Trophoblast cell (in vitro differentiated cells and primary cell): ENCODE measurements around the gene LTN1.

Experiments used
- DNase-seq, 2 donors: peaks; one replicate each; pipeline ENCODE4 v3.0.0-alpha.2; 2016
- H2AFZ ChIP-seq: 2 replicates; pipeline ENCODE4 v1.6.1; 2013; ENCODE audit warnings: low read length, moderate library complexity, mild to moderate bottlenecking; ENCODE audit not compliant: insufficient read depth, poor library complexity
- H2AK5ac ChIP-seq: 2 replicates; pipeline ENCODE4 v1.6.1; 2013; ENCODE audit warnings: mild to moderate bottlenecking, low read length
- H2BK120ac ChIP-seq: 2 replicates; pipeline ENCODE4 v1.6.1; 2013; ENCODE audit warnings: low read length, mild to moderate bottlenecking, moderate library complexity; ENCODE audit not compliant: insufficient read depth, poor library complexity
- H2BK12ac ChIP-seq: 2 replicates; pipeline ENCODE4 v1.6.1; 2013; ENCODE audit warnings: mild to moderate bottlenecking, low read length, moderate library complexity
- H2BK5ac ChIP-seq: 2 replicates; pipeline ENCODE4 v1.6.1; 2013; ENCODE audit warnings: low read length, low read depth, moderate library complexity, mild to moderate bottlenecking; ENCODE audit not compliant: poor library complexity
- H3K14ac ChIP-seq: 2 replicates; pipeline ENCODE4 v1.6.1; 2013; ENCODE audit warnings: mild to moderate bottlenecking, low read length
- H3K18ac ChIP-seq: 2 replicates; pipeline ENCODE4 v1.6.1; 2013; ENCODE audit warnings: mild to moderate bottlenecking, low read length
- H3K23ac ChIP-seq: 2 replicates; pipeline ENCODE4 v1.6.1; 2013; ENCODE audit warnings: low read length
- H3K27ac ChIP-seq: 2 replicates; pipeline ENCODE4 v1.5.1; 2013; ENCODE audit warnings: low read depth, mild to moderate bottlenecking, inconsistent platforms, low read length, moderate library complexity
- H3K27me3 ChIP-seq: 2 replicates; pipeline ENCODE4 v1.6.1; 2013; ENCODE audit warnings: inconsistent platforms, mild to moderate bottlenecking, low read length, moderate library complexity; ENCODE audit not compliant: insufficient read depth
- H3K36me3 ChIP-seq, 2 experiments: 1 replicate in 1 of 2; 2 replicates in 1 of 2; pipeline ENCODE4 v1.6.1; 2013; ENCODE audit warnings: low read length in 2 of 2, mild to moderate bottlenecking in 2 of 2, moderate library complexity in 1 of 2; ENCODE audit not compliant: insufficient read depth in 2 of 2, control insufficient read depth in 1 of 2
- H3K4ac ChIP-seq: 2 replicates; pipeline ENCODE4 v1.6.1; 2013; ENCODE audit warnings: low read depth, mild to moderate bottlenecking, low read length, moderate library complexity
- H3K4me1 ChIP-seq, 2 experiments: 1 replicate in 1 of 2; 2 replicates in 1 of 2; pipeline ENCODE4 v1.6.1; 2013; ENCODE audit warnings: low read length in 2 of 2, mild to moderate bottlenecking in 2 of 2, moderate library complexity in 1 of 2; ENCODE audit not compliant: insufficient read depth in 2 of 2, control insufficient read depth in 1 of 2
- H3K4me2 ChIP-seq: 2 replicates; pipeline ENCODE4 v1.6.1; 2013; ENCODE audit warnings: inconsistent platforms, mild to moderate bottlenecking, low read length, moderate library complexity
- H3K4me3 ChIP-seq: 2 replicates; pipeline ENCODE4 v1.5.1; 2013; ENCODE audit warnings: mild to moderate bottlenecking, low read depth, low read length, inconsistent platforms
- H3K79me1 ChIP-seq: one replicate; pipeline ENCODE4 v1.6.1; 2013; ENCODE audit warnings: low read length
- H3K79me2 ChIP-seq: 2 replicates; pipeline ENCODE4 v1.6.1; 2013; ENCODE audit warnings: low read length, mild to moderate bottlenecking; ENCODE audit not compliant: control insufficient read depth, insufficient read depth, poor library complexity
- H3K9ac ChIP-seq: 2 replicates; pipeline ENCODE4 v1.6.1; 2013; ENCODE audit warnings: mild to moderate bottlenecking, low read length
- H3K9me3 ChIP-seq: 2 replicates; pipeline ENCODE4 v1.6.1; 2013; ENCODE audit warnings: low read depth, mild to moderate bottlenecking, control low read depth, inconsistent platforms, low read length; ENCODE audit not compliant: insufficient read depth
- H4K12ac ChIP-seq: 2 replicates; pipeline ENCODE4 v1.6.1; 2013; ENCODE audit warnings: low read depth, mild to moderate bottlenecking, low read length, moderate library complexity
- H4K8ac ChIP-seq: 2 replicates; pipeline ENCODE4 v1.6.1; 2013; ENCODE audit warnings: low read depth, mild to moderate bottlenecking, low read length, moderate library complexity
- H4K91ac ChIP-seq: one replicate; pipeline ENCODE4 v1.6.1; 2013; ENCODE audit warnings: low read depth, mild to moderate bottlenecking, low read length, moderate library complexity
- WGBS: extraction: QIAGEN DNeasy Blood & Tissue Kit; methylation state at CpG from one replicate; pipeline ENCODE4 v1.1.7; 2013; ENCODE audit warnings: missing lambda C conversion rate; ENCODE audit not compliant: insufficient read length, insufficient coverage; ENCODE audit errors: extremely low coverage; 5-methylcytosine and 5-hydroxymethylcytosine counted together

Gene LTN1

GRCh38 chr21:29024474-29025327 lies 32.0 kb upstream of the LTN1 start, which contains the start of gene USP16:
TSS of gene USP16 (plus strand) at chr21:29024668. CDS start at chr21:29027914, 3,246 bp downstream.
- Histone ChIP-seq H3K9ac (peak within 1 kb of the TSS; percentile 88), H2BK5ac (peak within 1 kb of the TSS; percentile 99), H4K8ac (peak within 1 kb of the TSS; percentile 100), H2AK5ac (peak within 1 kb of the TSS; percentile 95), H2AFZ (peak within 1 kb of the TSS; percentile 99), H2BK12ac (no peak within 1 kb of the TSS), H4K91ac (peak within 1 kb of the TSS; percentile 96), H3K79me1 (peaks cover 10% of the 10 kb centered on the region), H3K4ac (peak within 1 kb of the TSS; percentile 91), H3K4me3 (peak within 1 kb of the TSS; percentile 84), H3K79me2 (peaks cover 2% of the 10 kb centered on the region), H3K4me2 (peak within 1 kb of the TSS; percentile 80), H3K18ac (peak within 1 kb of the TSS; percentile 100), H3K4me1 (peaks cover 0 to 3% of the 10 kb centered on the region in 2 experiments), H3K27me3 (no peaks in the 10 kb centered on the region), H3K14ac (peak within 1 kb of the TSS; percentile 100), H3K23ac (no peak within 1 kb of the TSS), H3K36me3 (peaks cover 0 to 3% of the 10 kb centered on the region in 2 experiments), H3K27ac (peak within 1 kb of the TSS; percentile 89), H3K9me3 (no peaks in the 10 kb centered on the region), H2BK120ac (peak within 1 kb of the TSS; percentile 94), H4K12ac (peak within 1 kb of the TSS; percentile 90)
- peak; percentile 95 to 98 for DNase-seq
- no CpG with 5 or more reads among the region's 48 CpGs for WGBS

GRCh38 chr21:29022166-29022565 lies 29.5 kb upstream of the LTN1 start:
- Histone ChIP-seq H3K27me3 (no peaks in the 10 kb centered on the region), H3K18ac (no peak overlapping the region)
- WGBS = no CpG with 5 or more reads among the region's 4 CpGs

GRCh38 chr21:29018540-29018939 lies 25.9 kb upstream of the LTN1 start:
- 100% methylated on average over 2 of the region's 12 CpGs for WGBS
- DNase-seq = peak in 1 of 2 donors; percentile 31
- Histone ChIP-seq H3K14ac (peak overlapping the region; percentile 91), H3K4me2 (peak overlapping the region; percentile 51), H3K4me3 (peak overlapping the region; percentile 72), H4K12ac (peak overlapping the region; percentile 98), H3K79me2 (peaks cover 3% of the 10 kb centered on the region), H3K36me3 (no peaks in the 10 kb centered on the region), H3K4ac (peak overlapping the region; percentile 97), H3K9ac (no peak overlapping the region), H3K9me3 (no peaks in the 10 kb centered on the region), H2BK5ac (no peak overlapping the region), H3K18ac (peak overlapping the region; percentile 99), H2AFZ (peak overlapping the region; percentile 96), H4K8ac (peak overlapping the region; percentile 98), H3K79me1 (peaks cover 4% of the 10 kb centered on the region), H2AK5ac (no peak overlapping the region), H2BK120ac (no peak overlapping the region), H4K91ac (peak overlapping the region; percentile 91), H3K4me1 (no peaks in the 10 kb centered on the region), H3K27ac (no peak overlapping the region), H2BK12ac (no peak overlapping the region), H3K27me3 (no peaks in the 10 kb centered on the region), H3K23ac (no peak overlapping the region)

More at GRCh38 chr21:29022166-29022565, 29.5 kb upstream of the LTN1 start:
- Histone ChIP-seq H3K27ac (no peak overlapping the region), H3K4ac (no peak overlapping the region), H3K79me2 (peaks cover 4% of the 10 kb centered on the region), H2AFZ (no peak overlapping the region), H3K4me3 (no peak overlapping the region), H3K36me3 (no peaks in the 10 kb centered on the region), H3K79me1 (peaks cover 13% of the 10 kb centered on the region), H2BK120ac (no peak overlapping the region), H4K91ac (no peak overlapping the region), H3K23ac (no peak overlapping the region), H3K14ac (no peak overlapping the region), H2BK5ac (no peak overlapping the region), H4K12ac (no peak overlapping the region), H2AK5ac (no peak overlapping the region), H3K9ac (no peak overlapping the region), H3K9me3 (no peaks in the 10 kb centered on the region), H3K4me2 (no peak overlapping the region), H2BK12ac (no peak overlapping the region), H4K8ac (no peak overlapping the region), H3K4me1 (peaks cover 0 to 3% of the 10 kb centered on the region in 2 experiments)
- DNase-seq = peak; percentile 87 to 88

- no peak overlapping the region for H4K12ac ChIP-seq
- H3K36me3 ChIP-seq = no peaks in the 10 kb centered on the region
- H3K23ac ChIP-seq = no peak overlapping the region
- no peak overlapping the region for H2BK12ac ChIP-seq
- H3K4me2 ChIP-seq = no peak overlapping the region
- DNase-seq = no peak
- no peak overlapping the region for H3K4me3 ChIP-seq
- H3K27ac ChIP-seq = no peak overlapping the region
- no peaks in the 10 kb centered on the region for H3K27me3 ChIP-seq
- H2BK5ac ChIP-seq = no peak overlapping the region
- H2AFZ ChIP-seq = no peak overlapping the region
- no peak overlapping the region for H3K9ac ChIP-seq
- H2BK120ac ChIP-seq = no peak overlapping the region
- peaks cover 4% of the 10 kb centered on the region for H3K79me1 ChIP-seq
- H2AK5ac ChIP-seq = no peak overlapping the region
- no peak overlapping the region for H3K18ac ChIP-seq
- no peaks in the 10 kb centered on the region for H3K9me3 ChIP-seq
- H4K8ac ChIP-seq = no peak overlapping the region
- WGBS = no CpG with 5 or more reads among the region's 6 CpGs
- H3K14ac ChIP-seq = no peak overlapping the region
- no peak overlapping the region for H4K91ac ChIP-seq
- no peaks in the 10 kb centered on the region for H3K4me1 ChIP-seq
- H3K4ac ChIP-seq = no peak overlapping the region
- peaks cover 3% of the 10 kb centered on the region for H3K79me2 ChIP-seq
These were observed 25.1 kb upstream of the LTN1 start for GRCh38 chr21:29017639-29018237.
